Psoas muscle (tissue), 8 donors: ENCODE results near the gene COBL. TPM values are rescaled to one million over a fixed set of nuclear protein-coding genes. Genes with fewer than 3 reads are reported as not detected.

Source experiments
- ATAC-seq, 4 donors: fragments of 200-7000 bp; cut with Tn5 transposase; one replicate each; pipeline ENCODE4 v1.9.1; 2020; ENCODE audit warnings: moderate library complexity in 3 of 4, mild to moderate bottlenecking in 2 of 4
- DNase-seq, 2 donors: peaks; one replicate each; pipeline ENCODE4 v3.0.0-alpha.2; 2020
- H3K27ac ChIP-seq: fragments of 200-600 bp; one replicate; pipeline ENCODE4 v1.8.0; 2022
- H3K27me3 ChIP-seq, 3 donors: fragments of 200-600 bp in 1 of 3; one replicate each; pipeline versions ENCODE4 v1.6.1 to v1.8.0; 2013 to 2022; ENCODE audit warnings: low read length in 2 of 3, mild to moderate bottlenecking in 2 of 3, moderate library complexity in 1 of 3; ENCODE audit not compliant: insufficient read depth in 3 of 3
- H3K36me3 ChIP-seq, 2 donors: fragments of 200-600 bp in 1 of 2; one replicate each; pipeline versions ENCODE4 v1.6.1 to v1.8.0; 2013 to 2022; ENCODE audit warnings: low read depth in 1 of 2, mild to moderate bottlenecking in 1 of 2, moderate library complexity in 1 of 2; ENCODE audit not compliant: insufficient read depth in 1 of 2
- H3K4me1 ChIP-seq: fragments of 200-600 bp; one replicate; pipeline ENCODE4 v1.8.0; 2022
- H3K4me3 ChIP-seq: fragments of 200-600 bp; one replicate; pipeline ENCODE4 v1.8.0; 2022; ENCODE audit warnings: mild to moderate bottlenecking
- H3K9me3 ChIP-seq: fragments of 200-600 bp; one replicate; pipeline ENCODE4 v1.8.0; 2022
- CTCF ChIP-seq: fragments of 200-600 bp; IDR thresholded peaks from one replicate; pipeline ENCODE4 v1.8.0; 2022; ENCODE audit warnings: antibody characterized with exemption
- WGBS, 3 donors: extraction: QIAGEN DNeasy Blood & Tissue Kit; methylation state at CpG; one replicate each; pipeline versions ENCODE4 v1.1.6 to v1.1.7; 2013; 5-methylcytosine and 5-hydroxymethylcytosine counted together
- intact Hi-C, 2 donors: fragments of 100-400 bp; cut with DNase I; formaldehyde crosslinking; loops; one replicate each; pipeline versions ENCODE4 v1.11.0 to v1.14.2; 2022
- polyA plus RNA-seq, 3 donors: library from polyadenylated mRNA; stranded (reverse); fragments of 200-250 nt; gene quantifications; one replicate each; pipeline ENCODE4 v1.2.3, GENCODE V29; 2013
- total RNA-seq, 4 donors: library from RNA; stranded (reverse); fragmentation: NEBNext Ultra II Directional in 2 of 4; extraction: Animal tissue kit (Norgen Biotek cat#: 25700) in 2 of 4; gene quantifications; one replicate each; pipeline versions ENCODE4 v1.2.1 to v1.2.4, GENCODE V29; 2021 to 2023
- donor health status: healthy with polysubstance abuse.
- donor health status: DM: no; HTN: no; CAD: no; lungs with moderate emphysema.
- donor health status: Bipolar disorder and iron deficiency.
- donor health status: healthy.
- donor health status: DM: yes; HTN: yes; CAD: no.
- donor health status: DM: no; HTN: no; CAD: no.
- donor health status: DM: no; HTN: no; CAD: no.
- donor health status: DM: yes; HTN: yes; CAD: no.

COBL gene
- total and polyA plus RNA-seq, 7 donors: 57.5 to 139 (median 115) TPM

- no peaks in the 10 kb centered on the region for H3K9me3 ChIP-seq
- no peak for ATAC-seq
Observed at GRCh38 chr7:51113962-51114361, 202.6 kb downstream of the COBL start.

GRCh38 chr7:51113560-51113959 lies 203.0 kb downstream of the COBL start:
- Histone ChIP-seq H3K4me3 (no peak overlapping the region), H3K9me3 (no peaks in the 10 kb centered on the region), H3K27me3 (no peaks in the 10 kb centered on the region), H3K27ac (no peak overlapping the region), H3K4me1 (no peaks in the 10 kb centered on the region), H3K36me3 (no peaks in the 10 kb centered on the region)
- WGBS, 3 donors: 95 to 98% (median 96%) methylated on average over 1 of the region's 1 CpG
- DNase-seq: no peak
- intact Hi-C loops: no loop called here
- TF ChIP-seq CTCF: no peak
- no peak for ATAC-seq

More at GRCh38 chr7:51113962-51114361, 202.6 kb downstream of the COBL start:
- Histone ChIP-seq H3K4me1 (no peaks in the 10 kb centered on the region), H3K27ac (no peak overlapping the region), H3K36me3 (no peaks in the 10 kb centered on the region), H3K27me3 (no peaks in the 10 kb centered on the region), H3K4me3 (no peak overlapping the region)
- WGBS, 3 donors: 86 to 92% (median 88%) methylated on average over 7 of the region's 7 CpGs
- no peak for TF ChIP-seq CTCF
- intact Hi-C loops: no loop called here
- DNase-seq: no peak

GRCh38 chr7:51111241-51111940 lies 205.2 kb downstream of the COBL start:
- H3K4me1 ChIP-seq: no peaks in the 10 kb centered on the region
- H3K36me3 ChIP-seq: no peaks in the 10 kb centered on the region
- ATAC-seq: no peak
- no peak overlapping the region for H3K27ac ChIP-seq
- no peak overlapping the region for H3K4me3 ChIP-seq
- intact Hi-C loops: no loop called here
- WGBS, 3 donors: 82 to 88% (median 84%) methylated on average over 8 of the region's 8 CpGs
- H3K27me3 ChIP-seq: no peaks in the 10 kb centered on the region
- H3K9me3 ChIP-seq: no peaks in the 10 kb centered on the region
- TF ChIP-seq CTCF: no peak
- no peak for DNase-seq

GRCh38 chr7:51108134-51108533 lies 208.5 kb downstream of the COBL start:
- Histone ChIP-seq H3K36me3 (no peaks in the 10 kb centered on the region), H3K27ac (no peak overlapping the region), H3K4me1 (no peaks in the 10 kb centered on the region), H3K27me3 (no peaks in the 10 kb centered on the region), H3K4me3 (no peak overlapping the region), H3K9me3 (no peaks in the 10 kb centered on the region)
- ATAC-seq (no peak), DNase-seq (no peak)
- intact Hi-C loops: no loop called here
- WGBS, 3 donors: 74 to 82% (median 79%) methylated on average over 8 of the region's 8 CpGs
- no peak for TF ChIP-seq CTCF

GRCh38 chr7:51104278-51104677 lies 212.3 kb downstream of the COBL start:
- no peak for TF ChIP-seq CTCF
- no peaks in the 10 kb centered on the region for H3K9me3 ChIP-seq
- no peak for DNase-seq
- no peaks in the 10 kb centered on the region for H3K4me1 ChIP-seq
- intact Hi-C loops: no loop called here
- WGBS, 3 donors: 61 to 83% (median 78%) methylated on average over 3 of the region's 3 CpGs
- no peaks in the 10 kb centered on the region for H3K27me3 ChIP-seq
- H3K27ac ChIP-seq: no peak overlapping the region
- no peak overlapping the region for H3K4me3 ChIP-seq
- H3K36me3 ChIP-seq: no peaks in the 10 kb centered on the region
- no peak for ATAC-seq
